SK-N-MC (cell line): ENCODE data around the gene HIC1.

Experiments
- EZH2 ChIP-seq: fragments of 200-600 bp; sonication (generic); IDR thresholded peaks from one replicate; pipeline ENCODE4 v1.6.1; 2017; ENCODE audit warnings: antibody characterized with exemption
- FOXP2 ChIP-seq: optimal IDR thresholded peaks from 2 replicates; pipeline ENCODE3; 2011; ENCODE audit warnings: mild to moderate bottlenecking, moderate library complexity; ENCODE audit not compliant: insufficient read depth; ENCODE audit errors: extremely low read length, control extremely low read depth
- POLR2AphosphoS5 ChIP-seq: IDR thresholded peaks from 2 replicates; pipeline ENCODE4 v1.6.1; 2012; ENCODE audit warnings: mild to moderate bottlenecking, low read depth, low read length, borderline replicate concordance

DNA sequence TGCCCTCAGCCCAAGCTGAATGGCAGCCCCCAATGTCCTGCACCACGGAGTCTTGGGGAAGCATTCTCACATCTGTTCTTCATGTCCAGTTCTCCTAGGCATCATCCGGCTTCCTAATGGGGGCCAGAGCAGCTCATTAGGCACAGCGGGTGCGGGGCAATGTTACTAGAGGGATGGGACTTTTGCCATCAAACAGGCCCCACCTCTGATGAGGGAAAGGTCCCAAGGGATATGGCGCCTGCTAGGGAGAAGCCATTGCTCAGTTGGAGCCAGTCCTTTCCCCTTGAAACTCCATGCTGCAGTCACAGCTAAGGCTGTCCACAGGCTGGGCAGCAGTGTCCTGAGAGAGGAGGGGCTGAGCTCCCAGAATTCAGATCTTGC lies 26.7 kb upstream of the HIC1 start:
- TF ChIP-seq EZH2, result no peak
- TF ChIP-seq FOXP2, result no peak
- no peak for TF ChIP-seq POLR2AphosphoS5
